Limb (tissue), 2 donors: ENCODE measurements around the gene MFAP3L.

Experiments used
- DNase-seq, 2 donors: peaks; one replicate each; pipeline ENCODE4 v3.0.0-alpha.2; 2016; ENCODE audit errors: extremely low spot score in 2 of 2

MFAP3L gene

DNA sequence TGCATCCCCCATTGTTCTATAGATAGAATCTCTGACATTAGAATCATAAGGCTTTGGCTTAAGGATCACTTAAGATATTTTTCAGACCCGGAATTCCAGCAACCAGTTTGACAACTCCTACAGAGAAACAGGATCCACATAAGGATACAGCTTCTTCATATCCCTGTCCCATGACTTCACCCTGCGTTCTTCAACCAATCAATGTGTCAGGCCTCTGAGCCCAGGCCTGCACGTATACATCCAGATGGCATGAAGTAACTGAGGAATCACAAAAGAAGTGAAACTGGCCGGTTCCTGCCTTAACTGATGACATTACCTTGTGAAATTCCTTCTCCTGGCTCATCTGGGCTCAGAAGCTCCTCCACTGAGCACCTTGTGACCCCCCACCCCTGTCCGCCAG, 85.1 kb downstream of the MFAP3L start:
- no peak for DNase-seq

DNA sequence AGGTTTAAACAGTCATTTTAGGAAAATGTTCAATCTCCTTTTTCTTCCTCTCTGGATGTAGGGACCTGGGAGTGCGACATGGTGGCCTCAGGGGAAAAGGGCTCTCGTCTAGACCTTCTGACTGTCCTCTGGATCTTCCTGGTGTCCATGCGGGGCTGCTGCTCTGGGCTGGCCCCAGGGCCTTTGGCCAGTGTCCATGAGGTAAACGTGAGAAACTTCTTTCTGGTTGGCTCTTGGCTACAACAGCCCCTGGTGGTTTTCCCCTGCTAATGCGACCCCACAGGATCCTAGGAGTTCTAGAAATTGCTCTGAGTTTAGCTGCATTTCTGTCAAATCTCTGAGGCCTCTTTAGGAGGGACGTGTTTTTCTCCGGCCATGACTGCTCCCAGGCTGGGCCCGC, 85.7 kb downstream of the MFAP3L start:
- DNase-seq: no peak
